ENCODE results near the gene CSN1S1. TPM values are rescaled to one million over a fixed set of nuclear protein-coding genes. Genes with fewer than 3 reads are reported as not detected.

CSN1S1 gene
- total RNA-seq, 1 donor = not detected

GRCh38 chr4:69986663-69987062, 55.8 kb downstream of the CSN1S1 start:
- DNase-seq (ENCODE audit: low read depth in 2 of 3, low spot score in 2 of 3) = no peak

- no peak for DNase-seq (ENCODE audit: low read depth in 2 of 3, low spot score in 2 of 3)
Observed at GRCh38 chr4:69991016-69991415, 60.1 kb downstream of the CSN1S1 start.

- DNase-seq (ENCODE audit: low read depth in 2 of 3, low spot score in 2 of 3) = no peak
Observed at GRCh38 chr4:69994782-69995181, 63.9 kb downstream of the CSN1S1 start.

DNA sequence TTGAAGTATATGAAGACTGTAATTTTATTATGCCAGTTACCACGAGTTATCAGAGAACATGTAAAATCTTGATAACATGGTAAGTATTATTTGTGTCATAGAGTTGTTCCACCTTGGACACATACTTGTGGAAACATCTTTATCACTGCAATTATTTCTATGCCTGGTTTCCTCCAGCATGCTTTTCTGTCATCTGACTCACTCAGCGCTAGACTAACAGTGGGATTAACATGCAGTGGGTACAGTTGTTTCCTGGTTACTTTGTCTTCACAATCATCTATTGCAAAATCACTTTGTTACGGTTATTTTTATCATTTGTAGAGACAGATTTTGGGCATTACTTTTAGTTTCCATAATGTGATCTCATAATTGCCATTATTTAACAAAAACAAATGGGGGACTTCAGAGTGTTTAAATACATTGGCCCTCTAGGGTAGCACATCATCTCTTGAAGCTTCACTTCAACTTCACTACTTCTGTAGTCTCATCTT, 64.7 kb downstream of the CSN1S1 start, which contains the start of gene STATH:
Gene STATH (plus strand): TSS at position 441 of the 491 bp plus-strand sequence. CDS start 2,472 bp downstream, outside the sequence.
- DNase-seq (ENCODE audit: low read depth in 2 of 3, low spot score in 2 of 3) = no peak

Other genes starting within 250 kb of the CSN1S1 start
- gene SULT1B1, start 170.4 kb upstream of the CSN1S1 start, total RNA-seq = 0.27 TPM
- gene SULT1E1, start 70.9 kb upstream of the CSN1S1 start, total RNA-seq = not detected
- gene CSN2, start 34.7 kb downstream of the CSN1S1 start, total RNA-seq = not detected
- gene STATH, start 64.9 kb downstream of the CSN1S1 start, total RNA-seq = not detected
- not detected for gene HTN3, start 97.4 kb downstream of the CSN1S1 start, total RNA-seq
- not detected for gene HTN1, start 119.4 kb downstream of the CSN1S1 start, total RNA-seq
- gene PRR27, start 223.2 kb downstream of the CSN1S1 start, total RNA-seq = under 0.01 TPM

All from hematopoietic multipotent progenitor cell (in vitro differentiated cells).